Stomach (tissue), 4 donors: ENCODE results near the gene AFDN.

Experiments
- EP300 ChIP-seq: sonication (generic); formaldehyde crosslinking; IDR thresholded peaks from one replicate; pipeline ENCODE4 v1.6.1; 2017; ENCODE audit warnings: antibody characterized with exemption
- POLR2A ChIP-seq, 4 donors: fragments of 450-650 bp; IDR thresholded peaks; one replicate each; pipeline ENCODE4 v1.6.1; 2016; ENCODE audit warnings: antibody characterized with exemption in 4 of 4, control low read depth in 2 of 4, mild to moderate bottlenecking in 1 of 4, moderate library complexity in 1 of 4
- POLR2AphosphoS5 ChIP-seq, 3 donors: sonication (generic); formaldehyde crosslinking; IDR thresholded peaks; one replicate each; pipeline ENCODE4 v1.6.1; 2016; ENCODE audit warnings: antibody characterized with exemption in 3 of 3
- TF ChIP-seq, protein P1 (sequence below), 7 experiments: fragments of 450-650 bp in 4 of 7; fragments of 200-600 bp in 3 of 7; sonication (generic) in 3 of 7; IDR thresholded peaks; one replicate each; pipeline ENCODE4 v1.5.1; 2016 to 2019; ENCODE audit warnings: antibody characterized with exemption in 7 of 7, control low read depth in 2 of 7, mild to moderate bottlenecking in 1 of 7

- TF ChIP-seq, protein P1, sequence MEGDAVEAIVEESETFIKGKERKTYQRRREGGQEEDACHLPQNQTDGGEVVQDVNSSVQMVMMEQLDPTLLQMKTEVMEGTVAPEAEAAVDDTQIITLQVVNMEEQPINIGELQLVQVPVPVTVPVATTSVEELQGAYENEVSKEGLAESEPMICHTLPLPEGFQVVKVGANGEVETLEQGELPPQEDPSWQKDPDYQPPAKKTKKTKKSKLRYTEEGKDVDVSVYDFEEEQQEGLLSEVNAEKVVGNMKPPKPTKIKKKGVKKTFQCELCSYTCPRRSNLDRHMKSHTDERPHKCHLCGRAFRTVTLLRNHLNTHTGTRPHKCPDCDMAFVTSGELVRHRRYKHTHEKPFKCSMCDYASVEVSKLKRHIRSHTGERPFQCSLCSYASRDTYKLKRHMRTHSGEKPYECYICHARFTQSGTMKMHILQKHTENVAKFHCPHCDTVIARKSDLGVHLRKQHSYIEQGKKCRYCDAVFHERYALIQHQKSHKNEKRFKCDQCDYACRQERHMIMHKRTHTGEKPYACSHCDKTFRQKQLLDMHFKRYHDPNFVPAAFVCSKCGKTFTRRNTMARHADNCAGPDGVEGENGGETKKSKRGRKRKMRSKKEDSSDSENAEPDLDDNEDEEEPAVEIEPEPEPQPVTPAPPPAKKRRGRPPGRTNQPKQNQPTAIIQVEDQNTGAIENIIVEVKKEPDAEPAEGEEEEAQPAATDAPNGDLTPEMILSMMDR (IDR thresholded peaks at IDR 0.05) = no peak
- TF ChIP-seq EP300 (no peak), POLR2A (IDR thresholded peaks at IDR 0.05) (no peak), POLR2AphosphoS5 (IDR thresholded peaks at IDR 0.05) (no peak)
Observed at GRCh38 chr6:167995731-167996151, 169.0 kb downstream of the AFDN start.
